Activated CD4-positive, alpha-beta T cell treated with anti-CD3 and anti-CD28 coated beads for 1 hour (primary cell): ENCODE results near the gene POLR2I.
"Not testable (repeated sequence)": the region's sequence is repeated elsewhere in the genome, so short reads cannot be mapped to it uniquely, and the experiment has no call there.

ENCODE experiments used
- DNase-seq: peaks from one replicate; pipeline ENCODE4 v3.0.0-alpha.2; 2020

The POLR2I gene

GRCh38 chr19:36114721-36115452 is at the start of gene POLR2I:
POLR2I (minus strand) TSS chr19:36114875; CDS start chr19:36114856, 19 bp downstream.
- peak; percentile 98 for DNase-seq

- DNase-seq = no peak
These were observed 49.1 kb upstream of the POLR2I start for GRCh38 chr19:36163813-36164212.

GRCh38 chr19:36160821-36161596 is 46.3 kb upstream of the POLR2I start:
- DNase-seq = no peak

GRCh38 chr19:36153126-36153525 is 38.5 kb upstream of the POLR2I start:
- DNase-seq = no peak

- no peak for DNase-seq
These were observed 37.8 kb upstream of the POLR2I start, which contains the start of gene COX7A1 for GRCh38 chr19:36152352-36153091. COX7A1 (minus strand) TSS chr19:36152447; CDS start chr19:36152407, 40 bp downstream.

GRCh38 chr19:36152019-36152351 is 37.3 kb upstream of the POLR2I start:
- no peak for DNase-seq

- no peak for DNase-seq
These were observed 36.7 kb upstream of the POLR2I start for GRCh38 chr19:36151144-36152018.

- no peak for DNase-seq
These were observed 35.9 kb upstream of the POLR2I start for GRCh38 chr19:36150586-36150985.

GRCh38 chr19:36149673-36150406 is 35.2 kb upstream of the POLR2I start:
- no peak for DNase-seq

GRCh38 chr19:36144624-36145023 is 29.9 kb upstream of the POLR2I start:
- no peak for DNase-seq

- no peak for DNase-seq
These were observed 27.8 kb upstream of the POLR2I start for GRCh38 chr19:36142496-36142895.

GRCh38 chr19:36142046-36142445 is 27.4 kb upstream of the POLR2I start:
- no peak for DNase-seq

- peak; percentile 86 for DNase-seq
These were observed 26.6 kb upstream of the POLR2I start for GRCh38 chr19:36141039-36141927.

GRCh38 chr19:36140304-36141038 is 25.8 kb upstream of the POLR2I start:
- peak; percentile 11 for DNase-seq

- DNase-seq = peak; percentile 86
These were observed 25.0 kb upstream of the POLR2I start, which contains the start of gene CAPNS1 for GRCh38 chr19:36139473-36140303. CAPNS1 (plus strand) TSS chr19:36140066; CDS start chr19:36141012, 946 bp downstream.

- DNase-seq = no peak
These were observed 24.4 kb upstream of the POLR2I start for GRCh38 chr19:36139120-36139472.

- no peak for DNase-seq
These were observed 22.4 kb upstream of the POLR2I start for GRCh38 chr19:36136964-36137686.

GRCh38 chr19:36134867-36135266 is 20.2 kb upstream of the POLR2I start:
- not testable (repeated sequence) for DNase-seq
